H9 (cell line): ENCODE results near the gene IGIP. TPM values are rescaled to one million over a fixed set of nuclear protein-coding genes. Genes with fewer than 3 reads are reported as not detected.

ENCODE experiments used
- DNase-seq: peaks from one replicate; pipeline ENCODE4 v3.0.0-alpha.2; 2017
- H2AFZ ChIP-seq: one replicate; pipeline ENCODE4 v1.6.1; 2013; ENCODE audit warnings: mild to moderate bottlenecking, low read length, control low read depth, moderate library complexity
- H2AK5ac ChIP-seq: 2 replicates; pipeline ENCODE4 v1.6.1; 2013; ENCODE audit warnings: low read length, control low read depth, mixed read lengths; ENCODE audit not compliant: insufficient read length
- H2BK120ac ChIP-seq: one replicate; pipeline ENCODE4 v1.6.1; 2013; ENCODE audit warnings: low read depth, mild to moderate bottlenecking, low read length, control low read depth, inconsistent platforms; ENCODE audit not compliant: poor library complexity, severe bottlenecking
- H2BK12ac ChIP-seq: 2 replicates; pipeline ENCODE4 v1.6.1; 2013; ENCODE audit warnings: low read length, control low read depth, mixed read lengths, low read depth; ENCODE audit not compliant: insufficient read length
- H2BK15ac ChIP-seq: 2 replicates; pipeline ENCODE4 v1.6.1; 2013; ENCODE audit warnings: low read depth, low read length, control low read depth
- H2BK20ac ChIP-seq: one replicate; pipeline ENCODE4 v1.6.1; 2013; ENCODE audit warnings: low read depth, mild to moderate bottlenecking, low read length, control low read depth, inconsistent platforms; ENCODE audit not compliant: poor library complexity, severe bottlenecking
- H2BK5ac ChIP-seq: 2 replicates; pipeline ENCODE4 v1.6.1; 2013; ENCODE audit warnings: low read length, control low read depth, mixed read lengths; ENCODE audit not compliant: insufficient read length
- H3K14ac ChIP-seq: 2 replicates; pipeline ENCODE4 v1.6.1; 2013; ENCODE audit warnings: low read length, control low read depth; ENCODE audit not compliant: insufficient read depth
- H3K18ac ChIP-seq: 2 replicates; pipeline ENCODE4 v1.6.1; 2013; ENCODE audit warnings: low read depth, mild to moderate bottlenecking, mixed read lengths, low read length, control low read depth; ENCODE audit not compliant: insufficient read length
- H3K23ac ChIP-seq: 2 replicates; pipeline ENCODE4 v1.6.1; 2013; ENCODE audit warnings: low read length, control low read depth, mixed read lengths, low read depth; ENCODE audit not compliant: insufficient read length
- H3K23me2 ChIP-seq: 2 replicates; pipeline ENCODE4 v1.6.1; 2013; ENCODE audit warnings: low read depth, mild to moderate bottlenecking, mixed read lengths, low read length, control low read depth; ENCODE audit not compliant: insufficient read length, poor library complexity, severe bottlenecking
- H3K27ac ChIP-seq: 2 replicates; pipeline ENCODE4 v1.5.1; 2013; ENCODE audit warnings: low read length, control low read depth, mixed read lengths, low read depth; ENCODE audit not compliant: insufficient read length
- H3K27me3 ChIP-seq: 2 replicates; pipeline ENCODE4 v1.6.1; 2013; ENCODE audit warnings: low read length, control low read depth, inconsistent platforms; ENCODE audit not compliant: insufficient read depth
- H3K4ac ChIP-seq: 2 replicates; pipeline ENCODE4 v1.6.1; 2013; ENCODE audit warnings: low read depth, mild to moderate bottlenecking, control low read depth, inconsistent platforms, low read length, moderate library complexity
- H3K4me1 ChIP-seq: 2 replicates; pipeline ENCODE4 v1.6.1; 2013; ENCODE audit warnings: low read length, control low read depth, inconsistent platforms; ENCODE audit not compliant: insufficient read depth
- H3K4me2 ChIP-seq: 2 replicates; pipeline ENCODE4 v1.6.1; 2013; ENCODE audit warnings: low read length, control low read depth, mixed read lengths; ENCODE audit not compliant: insufficient read length, insufficient read depth
- H3K56ac ChIP-seq: 2 replicates; pipeline ENCODE4 v1.6.1; 2013; ENCODE audit warnings: low read depth, mild to moderate bottlenecking, mixed read lengths, low read length, control low read depth; ENCODE audit not compliant: insufficient read length
- H3K79me1 ChIP-seq: 2 replicates; pipeline ENCODE4 v1.6.1; 2013; ENCODE audit warnings: low read depth, mild to moderate bottlenecking, moderate library complexity, low read length, control low read depth, inconsistent platforms; ENCODE audit not compliant: insufficient read depth, poor library complexity, severe bottlenecking
- H3K79me2 ChIP-seq: 2 replicates; pipeline ENCODE4 v1.6.1; 2013; ENCODE audit warnings: low read length, control low read depth, inconsistent platforms; ENCODE audit not compliant: insufficient read depth
- H3K9ac ChIP-seq: 2 replicates; pipeline ENCODE4 v1.6.1; 2013; ENCODE audit warnings: low read length, control low read depth, mixed read lengths; ENCODE audit not compliant: insufficient read length; ENCODE audit errors: extremely low read depth
- H3K9me3 ChIP-seq: one replicate; pipeline ENCODE4 v1.6.1; 2013; ENCODE audit warnings: low read depth, low read length, inconsistent platforms; ENCODE audit not compliant: control insufficient read depth
- H3T11ph ChIP-seq: one replicate; pipeline ENCODE4 v1.6.1; 2013; ENCODE audit warnings: mild to moderate bottlenecking, low read length, control low read depth, inconsistent platforms
- H4K20me1 ChIP-seq: one replicate; pipeline ENCODE4 v1.6.1; 2013; ENCODE audit not compliant: control insufficient read depth, insufficient read length, insufficient read depth
- H4K5ac ChIP-seq: 2 replicates; pipeline ENCODE4 v1.6.1; 2013; ENCODE audit warnings: low read depth, mild to moderate bottlenecking, mixed read lengths, low read length, control low read depth; ENCODE audit not compliant: insufficient read length
- H4K8ac ChIP-seq: replicated peaks from 2 replicates; pipeline ENCODE4 v1.6.1; 2013; ENCODE audit warnings: low read length, control low read depth, mixed read lengths, low read depth; ENCODE audit not compliant: insufficient read length
- H4K91ac ChIP-seq: 2 replicates; pipeline ENCODE4 v1.6.1; 2013; ENCODE audit warnings: low read depth, mild to moderate bottlenecking, moderate library complexity, mixed read lengths, low read length, control low read depth; ENCODE audit not compliant: insufficient read length
- H3K27ac Mint-ChIP-seq, 3 experiments: 2 replicates in 2 of 3; 3 replicates in 1 of 3; pipeline ENCODE4 v1.8.0; 2020 to 2021; ENCODE audit warnings: mixed read lengths in 3 of 3, mild to moderate bottlenecking in 1 of 3, moderate library complexity in 1 of 3
- H3K27me3 Mint-ChIP-seq: 2 replicates; pipeline ENCODE4 v1.8.0; 2021; ENCODE audit warnings: low read depth, mild to moderate bottlenecking, moderate library complexity, mixed read lengths
- H3K36me3 Mint-ChIP-seq, 3 experiments: 2 replicates in 2 of 3; 3 replicates in 1 of 3; pipeline ENCODE4 v1.8.0; 2020 to 2021; ENCODE audit warnings: low read depth in 3 of 3, mixed read lengths in 3 of 3; ENCODE audit not compliant: insufficient read depth in 1 of 3
- H3K4me1 Mint-ChIP-seq, 2 experiments: 2 replicates each; pipeline ENCODE4 v1.8.0; 2020; ENCODE audit warnings: mixed read lengths in 2 of 2
- H3K4me3 Mint-ChIP-seq, 2 experiments: 2 replicates in 1 of 2; 3 replicates in 1 of 2; pipeline ENCODE4 v1.8.0; 2020 to 2021; ENCODE audit warnings: mild to moderate bottlenecking in 2 of 2, mixed read lengths in 2 of 2, moderate library complexity in 1 of 2
- H3K9me3 Mint-ChIP-seq, 2 experiments: 2 replicates in 1 of 2; 3 replicates in 1 of 2; pipeline ENCODE4 v1.8.0; 2020; ENCODE audit warnings: mild to moderate bottlenecking in 2 of 2, mixed read lengths in 2 of 2, moderate library complexity in 1 of 2
- CTCF ChIP-seq: fragments of 200-600 bp; sonication (generic); conservative IDR thresholded peaks from 3 replicates; pipeline ENCODE4 v1.8.0; 2021; ENCODE audit warnings: antibody characterized with exemption, mild to moderate bottlenecking
- WGBS: extraction: QIAGEN DNeasy Blood & Tissue Kit; methylation state at CpG from one replicate; pipeline ENCODE4 v1.1.7; 2013; ENCODE audit warnings: missing lambda C conversion rate, low lambda C conversion rate, mixed read lengths; ENCODE audit not compliant: insufficient read length; ENCODE audit errors: extremely low coverage; 5-methylcytosine and 5-hydroxymethylcytosine counted together
- total RNA-seq: library from RNA; stranded (reverse); gene quantifications from 2 replicates; pipeline ENCODE4 v1.2.1, GENCODE V29; 2021

IGIP gene
- total RNA-seq, 1 experiment from 2014 or later, result 0.52 TPM

- Histone ChIP-seq H3K4me2 (no peak overlapping the region), H3K23me2 (no peaks in the 10 kb centered on the region)
These were observed 42.6 kb upstream of the IGIP start for GRCh38 chr5:140083120-140083519.

More at GRCh38 chr5:140083120-140083519, 42.6 kb upstream of the IGIP start:
- no peak overlapping the region for H4K91ac ChIP-seq
- WGBS, result no CpG with 5 or more reads among the region's 1 CpG
- no peak overlapping the region for H4K5ac ChIP-seq
- no peak overlapping the region for H3T11ph ChIP-seq
- no peaks in the 10 kb centered on the region for H3K27me3 ChIP-seq
- H2BK5ac ChIP-seq, result no peak overlapping the region
- H4K20me1 ChIP-seq, result no peaks in the 10 kb centered on the region
- no peaks in the 10 kb centered on the region for H3K79me2 ChIP-seq
- H3K79me1 ChIP-seq, result no peaks in the 10 kb centered on the region
- no peak overlapping the region for H2AFZ ChIP-seq
- no peaks in the 10 kb centered on the region for H3K4me1 ChIP-seq
- Mint-ChIP-seq H3K27ac (no peak overlapping the region), H3K4me3 (no peak overlapping the region), H3K9me3 (no peaks in the 10 kb centered on the region), H3K4me1 (peaks cover 4% of the 10 kb centered on the region in 2 experiments; a peak in 3 of 4 replicates), H3K36me3 (no peaks in the 10 kb centered on the region), H3K27me3 (peaks cover 63% of the 10 kb centered on the region)
- H2BK15ac ChIP-seq, result no peak overlapping the region
- H3K56ac ChIP-seq, result no peak overlapping the region
- no peak overlapping the region for H2BK120ac ChIP-seq
- H3K18ac ChIP-seq, result no peak overlapping the region
- H2BK12ac ChIP-seq, result no peak overlapping the region
- H2AK5ac ChIP-seq, result no peak overlapping the region
- H4K8ac ChIP-seq, result no peak overlapping the region
- H3K9ac ChIP-seq, result no peak overlapping the region
- no peak overlapping the region for H3K27ac ChIP-seq
- no peak overlapping the region for H2BK20ac ChIP-seq
- no peak overlapping the region for H3K23ac ChIP-seq
- no peak for TF ChIP-seq CTCF
- no peak for DNase-seq
- H3K14ac ChIP-seq, result no peak overlapping the region
- no peak overlapping the region for H3K4ac ChIP-seq
- no peaks in the 10 kb centered on the region for H3K9me3 ChIP-seq
